ENCODE results near the gene LAGE3. TPM values are rescaled to one million over a fixed set of nuclear protein-coding genes. Genes with fewer than 3 reads are reported as not detected.

LAGE3 gene
- total and polyA plus RNA-seq, 2 experiments from 2014 or later = 32.2 to 49.4 TPM

DNA sequence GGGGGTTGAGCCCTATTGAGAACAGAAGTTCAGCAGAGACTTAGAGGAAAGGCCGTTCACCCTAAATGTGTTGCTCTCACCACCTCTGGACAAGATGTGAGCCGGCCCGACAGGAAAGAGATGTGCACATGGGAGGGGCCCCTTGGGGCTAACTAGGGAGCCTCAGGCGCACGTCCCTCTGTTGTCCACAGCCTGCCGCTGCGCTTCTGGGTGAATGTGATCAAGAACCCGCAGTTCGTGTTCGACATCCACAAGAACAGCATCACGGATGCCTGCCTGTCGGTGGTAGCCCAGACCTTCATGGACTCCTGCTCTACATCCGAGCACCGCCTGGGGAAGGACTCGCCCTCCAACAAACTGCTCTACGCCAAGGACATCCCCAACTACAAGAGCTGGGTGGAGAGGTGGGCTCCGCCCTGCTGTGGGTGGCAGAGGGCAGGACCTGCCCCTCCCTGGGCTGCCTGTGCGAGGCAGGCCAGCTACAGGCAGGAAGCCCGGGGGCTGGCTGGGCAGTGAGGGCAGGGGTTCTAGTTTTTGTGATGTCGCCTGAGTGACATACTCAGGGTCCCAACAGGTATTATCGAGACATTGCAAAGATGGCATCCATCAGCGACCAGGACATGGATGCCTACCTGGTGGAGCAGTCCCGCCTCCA lies 8.0 kb downstream of the LAGE3 start:
- no peaks in the 10 kb centered on the region for H4K20me1 ChIP-seq (ENCODE audit: insufficient read depth, poor library complexity, severe bottlenecking)
- TF ChIP-seq EZH2phosphoT487 (IDR thresholded peaks at IDR 0.05; ENCODE audit: low read depth, severe bottlenecking, unreplicated experiment) (no peak), EZH2 (IDR thresholded peaks at IDR 0.05; ENCODE audit: borderline replicate concordance) (no peak), CTCF (IDR thresholded peaks at IDR 0.05; ENCODE audit: poor library complexity) (no peak)
- H3K79me2 ChIP-seq = no peaks in the 10 kb centered on the region
- no peak overlapping the region for H3K4me2 ChIP-seq
- H2AFZ ChIP-seq = no peak overlapping the region
- no peaks in the 10 kb centered on the region for H3K36me3 ChIP-seq (replicated peaks; ENCODE audit: insufficient read depth, low read depth)
- no peak overlapping the region for H3K27ac ChIP-seq
- no peak for DNase-seq (ENCODE audit: low spot score)
- no peaks in the 10 kb centered on the region for H3K27me3 ChIP-seq
- H3K9me2 ChIP-seq (replicated peaks; ENCODE audit: insufficient read depth) = no peaks in the 10 kb centered on the region
- no peak overlapping the region for H3K4me3 ChIP-seq
- H3K9me3 ChIP-seq (ENCODE audit: low read depth) = no peaks in the 10 kb centered on the region
- no peaks in the 10 kb centered on the region for H3K4me1 ChIP-seq (ENCODE audit: insufficient read depth)
- WGBS (ENCODE audit: low lambda C conversion rate, missing lambda C conversion rate) = 89% methylated on average over 23 of the region's 23 CpGs

GRCh38 chrX:154470434-154470833 lies 8.6 kb downstream of the LAGE3 start:
- no peaks in the 10 kb centered on the region for H3K4me1 ChIP-seq (ENCODE audit: insufficient read depth)
- TF ChIP-seq EZH2 (IDR thresholded peaks at IDR 0.05; ENCODE audit: borderline replicate concordance) = no peak
- TF ChIP-seq EZH2phosphoT487 (IDR thresholded peaks at IDR 0.05; ENCODE audit: low read depth, severe bottlenecking, unreplicated experiment) = no peak
- TF ChIP-seq CTCF (IDR thresholded peaks at IDR 0.05; ENCODE audit: poor library complexity) = no peak
- H3K79me2 ChIP-seq = no peaks in the 10 kb centered on the region
- no peaks in the 10 kb centered on the region for H4K20me1 ChIP-seq (ENCODE audit: insufficient read depth, poor library complexity, severe bottlenecking)
- WGBS (ENCODE audit: low lambda C conversion rate, missing lambda C conversion rate) = 93% methylated on average over 14 of the region's 14 CpGs
- no peak overlapping the region for H3K4me3 ChIP-seq
- no peaks in the 10 kb centered on the region for H3K9me3 ChIP-seq (ENCODE audit: low read depth)
- H3K4me2 ChIP-seq = no peak overlapping the region
- H2AFZ ChIP-seq = no peak overlapping the region
- no peak for DNase-seq (ENCODE audit: low spot score)
- no peaks in the 10 kb centered on the region for H3K36me3 ChIP-seq (replicated peaks; ENCODE audit: insufficient read depth, low read depth)
- no peaks in the 10 kb centered on the region for H3K9me2 ChIP-seq (replicated peaks; ENCODE audit: insufficient read depth)
- H3K27me3 ChIP-seq = no peaks in the 10 kb centered on the region
- no peak overlapping the region for H3K27ac ChIP-seq

DNA sequence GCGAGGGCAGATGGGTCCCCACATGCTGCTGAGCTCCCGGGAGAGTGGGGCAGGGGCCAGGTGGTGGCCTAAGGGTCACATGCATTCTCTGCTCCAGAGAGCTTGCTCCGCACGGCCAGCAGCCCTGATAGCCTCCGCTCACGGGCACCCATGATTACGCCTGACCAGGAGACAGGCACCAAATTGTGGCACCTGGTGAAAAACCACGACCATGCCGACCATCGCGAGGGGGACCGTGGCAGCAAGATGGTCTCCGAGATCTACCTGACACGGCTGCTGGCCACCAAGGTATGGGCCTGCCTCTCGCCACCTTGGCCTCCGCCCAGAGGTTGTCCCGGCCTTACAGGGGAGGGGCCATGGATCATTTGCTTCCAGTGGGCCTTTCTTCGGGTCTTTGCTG lies 9.2 kb downstream of the LAGE3 start:
- Histone ChIP-seq H3K4me3 (no peak overlapping the region), H2AFZ (no peak overlapping the region), H3K36me3 (replicated peaks; ENCODE audit: insufficient read depth, low read depth) (no peaks in the 10 kb centered on the region), H3K79me2 (no peaks in the 10 kb centered on the region), H3K9me2 (replicated peaks; ENCODE audit: insufficient read depth) (no peaks in the 10 kb centered on the region), H3K4me1 (ENCODE audit: insufficient read depth) (no peaks in the 10 kb centered on the region), H3K27me3 (no peaks in the 10 kb centered on the region), H4K20me1 (ENCODE audit: insufficient read depth, poor library complexity, severe bottlenecking) (no peaks in the 10 kb centered on the region), H3K27ac (no peak overlapping the region), H3K9me3 (ENCODE audit: low read depth) (no peaks in the 10 kb centered on the region), H3K4me2 (no peak overlapping the region)
- WGBS (ENCODE audit: low lambda C conversion rate, missing lambda C conversion rate) = 93% methylated on average over 18 of the region's 18 CpGs
- DNase-seq (ENCODE audit: low spot score) = no peak
- TF ChIP-seq EZH2phosphoT487 (IDR thresholded peaks at IDR 0.05; ENCODE audit: low read depth, severe bottlenecking, unreplicated experiment) (no peak), CTCF (IDR thresholded peaks at IDR 0.05; ENCODE audit: poor library complexity) (no peak), EZH2 (IDR thresholded peaks at IDR 0.05; ENCODE audit: borderline replicate concordance) (no peak)

Data from hepatocyte (in vitro differentiated cells).